Testis (tissue), 2 donors: Measurements from ENCODE around the gene EYA2.

Source experiments
- POLR2A ChIP-seq: fragments of 450-650 bp; IDR thresholded peaks from one replicate; pipeline ENCODE4 v1.6.1; 2017; ENCODE audit warnings: antibody characterized with exemption, mild to moderate bottlenecking, moderate library complexity
- TF ChIP-seq, protein P1 (sequence below), 3 experiments: fragments of 450-650 bp in 2 of 3; fragments of 200-600 bp in 1 of 3; sonication (generic) in 1 of 3; IDR thresholded peaks; one replicate each; pipeline ENCODE4 v1.5.1; 2016 to 2019; ENCODE audit warnings: antibody characterized with exemption in 3 of 3, mild to moderate bottlenecking in 2 of 3, moderate library complexity in 1 of 3

DNA sequence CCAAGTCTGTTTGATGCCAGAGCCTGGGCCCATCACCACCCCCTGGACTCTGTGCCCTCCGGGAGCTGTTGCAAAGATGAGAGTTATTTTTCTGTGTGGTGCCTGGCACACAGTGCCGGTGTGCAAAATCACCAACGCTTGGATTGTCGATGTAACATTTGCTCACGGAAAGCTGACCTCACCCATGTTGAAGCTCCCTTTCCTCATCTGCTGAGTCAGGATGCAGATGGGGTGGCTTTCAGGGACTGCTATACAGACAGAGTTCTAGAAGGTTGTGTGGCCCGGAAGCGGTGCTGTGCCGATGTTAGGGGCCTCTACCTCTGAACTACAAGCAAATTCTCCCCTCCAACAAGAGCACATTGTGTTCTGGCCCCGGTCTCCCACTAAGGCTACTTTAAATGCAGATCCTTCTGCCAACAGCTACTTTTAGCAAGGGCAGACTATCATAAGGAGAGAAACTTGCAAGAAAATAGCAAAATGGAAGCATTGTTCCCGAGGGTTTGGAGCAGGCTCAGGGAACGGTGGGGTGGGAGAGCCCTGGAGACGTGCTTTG is 34.0 kb downstream of the EYA2 start:
- TF ChIP-seq, protein P1, sequence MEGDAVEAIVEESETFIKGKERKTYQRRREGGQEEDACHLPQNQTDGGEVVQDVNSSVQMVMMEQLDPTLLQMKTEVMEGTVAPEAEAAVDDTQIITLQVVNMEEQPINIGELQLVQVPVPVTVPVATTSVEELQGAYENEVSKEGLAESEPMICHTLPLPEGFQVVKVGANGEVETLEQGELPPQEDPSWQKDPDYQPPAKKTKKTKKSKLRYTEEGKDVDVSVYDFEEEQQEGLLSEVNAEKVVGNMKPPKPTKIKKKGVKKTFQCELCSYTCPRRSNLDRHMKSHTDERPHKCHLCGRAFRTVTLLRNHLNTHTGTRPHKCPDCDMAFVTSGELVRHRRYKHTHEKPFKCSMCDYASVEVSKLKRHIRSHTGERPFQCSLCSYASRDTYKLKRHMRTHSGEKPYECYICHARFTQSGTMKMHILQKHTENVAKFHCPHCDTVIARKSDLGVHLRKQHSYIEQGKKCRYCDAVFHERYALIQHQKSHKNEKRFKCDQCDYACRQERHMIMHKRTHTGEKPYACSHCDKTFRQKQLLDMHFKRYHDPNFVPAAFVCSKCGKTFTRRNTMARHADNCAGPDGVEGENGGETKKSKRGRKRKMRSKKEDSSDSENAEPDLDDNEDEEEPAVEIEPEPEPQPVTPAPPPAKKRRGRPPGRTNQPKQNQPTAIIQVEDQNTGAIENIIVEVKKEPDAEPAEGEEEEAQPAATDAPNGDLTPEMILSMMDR (IDR thresholded peaks at IDR 0.05) = no peak
- no peak for TF ChIP-seq POLR2A
